ENCODE data around the gene BCAS3.
"Not testable (repeated sequence)": the region's sequence is repeated elsewhere in the genome, so short reads cannot be mapped to it uniquely, and the experiment has no call there.

Gene BCAS3

DNA sequence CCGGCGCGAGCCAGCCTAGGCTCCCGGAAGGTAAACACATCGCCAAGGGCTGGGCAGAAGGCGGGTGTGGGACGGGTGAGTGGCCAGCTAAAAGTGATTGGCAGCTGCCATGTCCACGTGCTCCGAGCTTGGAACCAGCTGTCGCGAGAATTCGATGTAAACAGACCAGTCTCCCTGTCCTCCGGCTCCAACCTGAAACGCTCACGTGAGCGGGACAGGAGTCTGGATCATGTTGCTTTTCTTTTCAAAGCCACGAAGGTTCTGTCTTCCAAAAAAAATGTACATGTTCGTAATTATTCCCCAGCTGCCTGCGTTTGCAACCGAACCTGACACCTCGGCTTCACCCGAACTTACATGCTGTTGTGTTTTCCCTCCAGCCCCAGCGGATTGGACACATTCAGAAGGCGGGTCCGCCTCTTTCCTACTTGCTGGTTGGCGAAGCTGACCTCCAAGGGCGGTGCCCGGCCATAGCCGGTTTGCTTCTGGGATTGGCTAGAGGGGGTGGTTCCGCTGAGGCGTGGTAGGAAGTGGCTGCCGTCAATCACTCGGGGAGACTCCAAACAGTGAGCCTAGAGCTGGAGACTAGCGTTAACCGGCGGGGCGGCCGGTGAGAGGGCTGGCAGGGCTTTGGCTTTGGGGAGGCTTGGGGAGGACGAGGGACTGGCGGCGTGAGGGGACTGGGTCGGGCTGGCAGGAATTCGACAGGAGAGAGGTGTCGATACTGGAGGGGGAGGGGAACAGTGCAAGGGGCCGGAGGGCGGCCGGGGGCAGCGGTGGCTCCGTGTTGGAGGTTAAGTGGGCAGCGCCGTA is at the start of gene BCAS3:
Gene BCAS3, plus strand, starts transcription at position 544 of the 810 bp plus-strand sequence.
- peak; percentile 97 for DNase-seq (ENCODE audit: low read depth)

DNA sequence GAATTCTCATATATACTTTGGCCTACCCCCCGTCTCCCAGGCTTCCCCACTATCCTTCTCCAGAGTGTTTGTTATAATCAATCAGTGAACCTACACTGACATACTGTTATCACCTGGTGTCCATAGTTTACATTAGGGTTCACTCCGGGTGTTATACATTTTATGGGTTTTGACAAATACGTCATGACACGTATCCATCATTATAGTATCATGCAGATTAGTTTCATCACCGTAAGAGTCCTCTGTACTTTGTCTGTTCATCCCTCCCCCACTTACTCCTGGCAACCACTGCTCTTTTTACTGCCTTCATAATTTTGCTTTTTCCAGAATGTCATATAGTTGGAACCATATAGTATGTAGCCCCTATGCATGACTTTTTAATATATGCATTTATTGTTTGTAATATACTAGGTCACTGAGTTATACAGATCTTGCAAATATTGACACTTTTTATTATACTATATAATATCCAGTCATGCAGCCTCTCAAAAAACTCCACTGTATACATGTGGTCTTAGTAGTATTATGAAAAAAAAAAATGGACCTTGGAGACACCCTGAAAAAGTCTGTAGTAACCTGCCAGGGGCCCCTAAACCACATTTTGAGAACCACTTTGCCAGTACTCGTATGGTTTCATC is 49.3 kb upstream of the BCAS3 start:
- DNase-seq (ENCODE audit: low read depth) = no peak

DNA sequence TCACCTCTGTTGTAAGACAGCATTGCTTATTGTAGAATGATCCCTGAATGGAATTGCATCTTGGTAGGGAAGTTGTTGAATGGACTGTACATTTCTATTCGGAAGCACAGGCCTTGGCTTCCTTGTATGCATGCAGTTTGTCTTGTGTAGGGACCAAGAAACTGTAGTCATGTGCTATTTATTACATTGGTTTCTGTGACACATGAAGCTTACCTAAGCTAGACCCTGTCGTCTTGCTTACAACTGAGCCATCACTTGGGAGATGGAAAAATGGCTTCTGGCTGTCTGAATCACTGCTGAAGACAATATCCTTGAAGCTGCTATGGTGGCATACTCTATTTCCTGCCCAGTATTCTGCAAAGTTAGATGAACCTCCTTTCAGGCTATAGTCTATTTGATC is 48.5 kb upstream of the BCAS3 start:
- no peak for DNase-seq (ENCODE audit: low read depth)

- DNase-seq (ENCODE audit: low read depth) = no peak
Measured at GRCh38 chr17:60630352-60630751, 47.3 kb upstream of the BCAS3 start.

DNA sequence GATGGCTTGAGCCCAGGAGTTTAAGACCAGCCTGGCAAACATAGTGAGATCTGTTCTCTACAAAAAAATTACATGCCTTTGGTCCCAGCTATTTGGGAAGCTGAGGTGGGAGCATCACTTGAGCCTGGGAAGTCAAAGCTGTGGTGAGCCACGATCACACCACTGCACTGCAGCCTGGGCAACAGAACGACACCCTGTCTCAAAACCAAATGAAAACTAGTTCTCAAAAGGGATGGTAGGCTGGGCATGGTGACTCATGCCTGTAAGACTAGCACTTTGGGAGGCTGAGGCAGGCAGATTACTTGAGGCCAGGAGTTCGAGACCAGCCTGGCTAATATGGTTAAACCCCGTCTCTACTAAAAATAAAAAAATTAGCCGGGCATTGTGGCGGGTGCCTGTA is 46.5 kb upstream of the BCAS3 start:
- no peak for DNase-seq (ENCODE audit: low read depth)

GRCh38 chr17:60637683-60638082 is 40.0 kb upstream of the BCAS3 start:
- DNase-seq (ENCODE audit: low read depth) = no peak

GRCh38 chr17:60639019-60639330 is 38.7 kb upstream of the BCAS3 start:
- DNase-seq (ENCODE audit: low read depth) = no peak

GRCh38 chr17:60640503-60640902 is 37.1 kb upstream of the BCAS3 start:
- DNase-seq (ENCODE audit: low read depth) = no peak

GRCh38 chr17:60641126-60641525 is 36.5 kb upstream of the BCAS3 start:
- no peak for DNase-seq (ENCODE audit: low read depth)

DNA sequence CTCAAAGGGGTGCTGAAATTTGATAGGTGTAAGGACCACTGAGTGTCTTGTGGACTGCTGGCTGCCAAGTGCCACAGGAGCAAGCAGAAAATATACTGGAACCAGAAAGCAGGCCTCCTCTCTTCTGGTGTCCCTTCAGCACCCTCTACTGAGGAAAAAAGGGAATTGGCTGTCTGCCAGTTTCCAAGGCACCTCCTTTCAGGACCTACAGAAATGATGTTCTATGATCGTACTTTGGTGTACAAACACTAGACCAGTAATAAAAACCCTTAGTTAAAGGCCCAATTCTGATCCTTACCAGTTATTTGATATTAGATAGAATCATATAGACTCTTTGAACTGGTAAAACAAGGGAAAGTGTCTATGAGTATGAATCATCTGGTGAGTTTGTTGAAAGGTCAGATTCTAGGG is 35.8 kb upstream of the BCAS3 start:
- DNase-seq (ENCODE audit: low read depth) = no peak

- DNase-seq (ENCODE audit: low read depth) = no peak
Measured at GRCh38 chr17:60645918-60646523, 31.6 kb upstream of the BCAS3 start.

DNA sequence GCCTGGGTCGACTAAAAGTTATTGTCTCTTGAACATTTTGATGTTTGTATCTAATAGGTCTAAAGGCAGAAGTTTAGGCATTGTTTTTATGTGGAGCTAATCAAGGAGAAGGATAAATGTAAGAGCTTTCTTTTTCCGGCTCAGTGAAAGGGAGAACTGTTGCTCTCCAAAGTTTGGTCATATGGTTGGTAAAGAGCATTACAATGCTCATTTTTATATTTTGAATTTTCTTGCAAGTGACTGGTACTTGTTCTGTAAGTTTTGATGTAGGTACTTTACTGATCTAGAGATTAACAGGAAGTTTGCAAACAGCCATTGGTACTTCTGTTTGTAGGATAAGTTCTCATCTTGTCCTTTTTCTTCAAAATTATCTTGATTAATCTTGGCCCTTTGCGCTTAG is 30.9 kb upstream of the BCAS3 start:
- no peak for DNase-seq (ENCODE audit: low read depth)

DNA sequence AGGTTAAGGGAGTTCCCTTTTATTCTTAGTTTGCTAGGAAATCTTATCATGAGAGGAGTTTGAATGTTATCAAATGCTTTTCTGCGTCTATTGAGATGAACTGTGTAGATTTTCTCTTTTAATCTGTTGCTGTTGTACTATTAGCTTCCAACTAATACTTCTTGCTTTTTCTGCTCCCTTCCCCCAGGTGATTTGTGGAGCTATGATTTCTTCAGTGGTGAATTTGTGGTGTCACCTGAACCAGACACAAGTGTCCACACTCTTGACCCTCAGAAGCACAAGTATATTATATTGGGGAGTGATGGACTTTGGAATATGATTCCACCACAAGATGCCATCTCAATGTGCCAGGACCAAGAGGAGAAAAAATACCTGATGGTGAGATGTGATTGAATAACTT is 29.9 kb upstream of the BCAS3 start:
- no peak for DNase-seq (ENCODE audit: low read depth)

DNA sequence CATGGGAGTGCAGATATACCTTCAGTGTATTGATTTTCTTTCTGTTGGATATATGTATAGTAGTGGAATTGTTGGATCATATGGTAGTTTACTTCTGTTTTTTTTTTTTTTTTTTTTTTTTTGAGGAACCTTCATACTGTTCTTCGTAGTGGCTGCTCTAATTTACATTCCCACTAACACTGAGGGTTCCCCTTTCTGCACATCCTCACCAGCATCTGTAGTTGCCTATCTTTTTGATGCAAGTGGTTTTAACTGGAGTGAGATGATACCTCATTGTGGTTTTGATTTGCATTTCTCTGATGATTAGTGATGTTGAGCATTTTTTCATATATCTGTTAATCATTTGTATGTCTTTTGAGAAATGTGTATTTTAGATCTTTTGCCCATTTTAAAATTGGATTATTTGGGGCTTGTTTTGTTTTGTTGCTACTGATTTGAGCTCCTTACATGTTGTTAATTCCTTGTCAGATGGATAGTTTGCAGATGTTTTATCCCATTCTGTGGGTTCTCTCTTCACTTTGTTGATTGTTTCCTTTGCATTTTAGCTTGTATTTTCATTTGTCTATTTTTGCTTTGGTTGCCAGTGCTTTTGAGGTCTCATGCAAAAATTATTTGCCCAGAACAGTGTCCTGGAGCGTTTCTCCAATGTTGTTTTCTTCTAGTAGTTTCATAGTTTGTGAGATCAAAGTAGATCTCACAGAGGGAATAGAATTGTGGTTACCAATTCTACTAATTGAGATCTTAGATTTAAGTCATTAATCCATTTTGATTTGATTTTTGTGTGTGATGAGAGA is 25.0 kb upstream of the BCAS3 start:
- no peak for DNase-seq (ENCODE audit: low read depth)

GRCh38 chr17:60653569-60653968 is 24.1 kb upstream of the BCAS3 start:
- no peak for DNase-seq (ENCODE audit: low read depth)

DNA sequence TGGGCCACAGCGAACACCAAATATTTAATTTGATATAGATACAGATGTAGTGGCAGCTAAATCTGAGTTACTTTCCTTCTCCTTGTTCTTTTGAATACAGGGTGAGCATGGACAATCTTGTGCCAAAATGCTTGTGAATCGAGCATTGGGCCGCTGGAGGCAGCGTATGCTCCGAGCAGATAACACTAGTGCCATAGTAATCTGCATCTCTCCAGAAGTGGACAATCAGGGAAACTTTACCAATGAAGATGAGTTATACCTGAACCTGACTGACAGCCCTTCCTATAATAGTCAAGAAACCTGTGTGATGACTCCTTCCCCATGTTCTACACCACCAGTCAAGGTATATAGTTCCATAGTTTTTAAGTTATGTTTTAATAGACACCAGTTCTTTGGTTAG is 21.2 kb upstream of the BCAS3 start:
- no peak for DNase-seq (ENCODE audit: low read depth)

- no peak for DNase-seq (ENCODE audit: low read depth)
Measured at GRCh38 chr17:60659156-60659555, 18.5 kb upstream of the BCAS3 start.

- no peak for DNase-seq (ENCODE audit: low read depth)
Measured at GRCh38 chr17:60661489-60661888, 16.2 kb upstream of the BCAS3 start.

DNA sequence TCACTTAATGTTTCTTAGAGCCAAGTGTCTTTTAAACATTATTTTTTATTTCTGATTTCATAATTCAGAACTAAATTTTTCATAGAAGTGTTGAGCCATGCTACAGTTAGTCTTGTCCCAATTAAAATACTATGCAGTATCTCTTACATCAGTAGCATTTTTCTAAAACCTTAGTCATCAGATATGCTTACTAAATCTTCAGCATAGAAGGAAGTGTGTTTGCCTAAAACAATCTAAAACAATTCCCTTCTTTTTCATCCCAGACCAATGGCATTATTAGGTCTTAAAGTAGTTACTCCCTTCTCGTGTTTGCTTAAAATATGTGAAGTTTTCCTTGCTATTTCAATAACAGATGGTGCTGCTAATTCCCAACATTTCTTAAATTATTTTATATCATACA is 13.6 kb upstream of the BCAS3 start:
- no peak for DNase-seq (ENCODE audit: low read depth)

DNA sequence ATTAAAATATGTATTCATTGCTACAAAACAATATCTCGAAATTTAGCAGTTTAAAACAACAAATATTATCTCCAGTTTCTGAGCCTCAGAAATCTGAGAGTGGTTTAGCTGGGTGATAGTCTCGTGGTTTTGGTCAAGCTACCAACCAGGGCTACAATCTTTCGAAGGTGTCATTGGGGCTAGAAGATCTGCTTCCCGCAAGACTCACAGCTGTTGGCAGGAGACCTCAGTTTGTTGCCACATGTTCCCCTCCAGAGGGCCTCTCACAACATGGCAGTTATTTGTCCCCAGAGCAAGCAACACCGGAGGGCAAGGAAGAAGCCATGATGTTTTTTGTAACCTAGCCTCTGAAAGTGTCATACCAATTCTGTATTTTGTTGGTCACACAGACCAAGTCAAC is 12.0 kb upstream of the BCAS3 start:
- DNase-seq (ENCODE audit: low read depth) = no peak

DNA sequence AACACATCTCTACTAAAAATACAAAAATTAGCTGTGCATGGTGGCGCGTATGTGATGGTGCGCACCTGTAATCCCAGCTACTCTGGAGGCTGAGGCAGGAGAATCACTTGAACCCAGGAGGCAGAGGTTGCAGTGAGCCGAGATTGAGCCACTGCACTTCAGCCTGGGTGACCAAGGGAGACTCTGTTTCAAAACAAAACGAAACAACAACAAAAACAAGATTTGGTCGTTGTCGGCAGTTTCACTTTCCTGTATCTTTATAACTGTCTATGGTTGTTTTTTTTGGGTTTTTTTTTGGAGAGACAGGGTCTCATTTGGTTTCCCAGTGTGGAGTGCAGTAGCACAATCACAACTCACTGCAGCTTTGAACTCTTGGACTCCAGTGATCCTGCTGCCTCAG is 8.9 kb upstream of the BCAS3 start:
- not testable (repeated sequence) for DNase-seq (ENCODE audit: low read depth)

- DNase-seq (ENCODE audit: low read depth) = no peak
Measured at GRCh38 chr17:60671482-60671881, 6.2 kb upstream of the BCAS3 start.

DNA sequence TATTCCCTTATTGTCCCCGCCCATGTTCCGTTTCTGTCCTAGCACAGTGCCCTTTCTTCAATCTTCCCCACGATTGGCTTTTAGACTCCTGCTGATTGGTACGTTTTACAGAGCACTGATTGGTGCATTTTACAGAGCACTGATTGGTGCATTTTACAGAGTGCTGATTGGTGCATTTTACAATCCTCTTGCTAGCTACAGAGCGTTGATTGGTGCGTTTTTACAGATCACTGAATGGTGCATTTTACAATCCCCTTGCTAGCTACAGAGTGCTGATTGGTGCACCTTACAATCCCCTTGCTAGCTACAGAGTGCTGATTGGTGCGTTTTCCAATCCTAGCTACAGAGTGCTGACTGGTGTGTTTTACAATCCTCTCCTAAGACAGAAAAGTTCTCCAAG is 3.0 kb upstream of the BCAS3 start:
- not testable (repeated sequence) for DNase-seq (ENCODE audit: low read depth)

Data from activated gamma-delta T cell treated with anti-CD3 and anti-CD28 coated beads, Interleukin-2, amount 50 U/mL, for 16 hours (primary cell).